Nephron (organoid): Measurements from ENCODE around the gene MAD1L1.
A peak's percentile ranks its signal among the peaks of the same experiment; 100 is the strongest.

Experiments
- H3K27ac Mint-ChIP-seq, 3 experiments: 2 replicates each; pipeline ENCODE4 v1.8.0; 2020; ENCODE audit warnings: mixed read lengths in 3 of 3, mild to moderate bottlenecking in 2 of 3, moderate library complexity in 1 of 3
- H3K27me3 Mint-ChIP-seq: 2 replicates; pipeline ENCODE4 v1.8.0; 2021; ENCODE audit warnings: low read depth, mild to moderate bottlenecking, moderate library complexity, mixed read lengths
- H3K36me3 Mint-ChIP-seq: 2 replicates; pipeline ENCODE4 v1.8.0; 2020; ENCODE audit warnings: low read depth, mixed read lengths
- H3K4me1 Mint-ChIP-seq: 2 replicates; pipeline ENCODE4 v1.8.0; 2020; ENCODE audit warnings: mixed read lengths
- H3K4me3 Mint-ChIP-seq, 3 experiments: 2 replicates each; pipeline ENCODE4 v1.8.0; 2020; ENCODE audit warnings: mild to moderate bottlenecking in 3 of 3, mixed read lengths in 3 of 3, moderate library complexity in 2 of 3
- H3K9me3 Mint-ChIP-seq: 2 replicates; pipeline ENCODE4 v1.8.0; 2020; ENCODE audit warnings: mixed read lengths
- TF ChIP-seq, protein P1 (sequence below), 3 experiments: fragments of 200-600 bp; sonication (generic); IDR thresholded peaks; one replicate each; pipeline ENCODE4 v1.5.0; 2021; ENCODE audit warnings: antibody characterized with exemption in 3 of 3; ENCODE audit not compliant: unreplicated experiment in 3 of 3

MAD1L1 gene

DNA sequence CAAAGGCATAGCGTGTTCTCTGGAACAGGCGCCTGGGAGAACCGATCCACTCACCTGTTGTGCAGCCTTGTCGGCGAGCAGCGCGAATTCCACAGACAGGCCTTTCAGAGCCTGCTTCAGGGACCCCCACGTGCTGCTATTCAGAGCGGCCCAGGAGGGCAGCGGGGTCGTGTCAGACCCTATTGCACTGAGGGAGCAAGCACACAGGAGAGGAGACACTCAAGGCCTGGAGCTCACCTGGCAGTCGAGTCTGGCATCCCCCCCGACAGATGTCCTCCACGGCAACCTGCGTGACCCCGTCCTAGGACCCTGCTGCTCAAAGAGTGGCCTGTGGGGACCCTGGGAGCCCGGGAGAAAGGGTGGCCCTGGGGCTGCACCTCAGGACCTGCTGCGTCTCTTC is 30.4 kb upstream of the MAD1L1 start:
- Mint-ChIP-seq H3K4me1 (peaks cover 9% of the 10 kb centered on the region), H3K27ac (peak overlapping the region in 1 of 3 experiments; percentile 81), H3K27me3 (peaks cover 3% of the 10 kb centered on the region), H3K4me3 (no peak overlapping the region), H3K9me3 (no peaks in the 10 kb centered on the region), H3K36me3 (peaks cover 32% of the 10 kb centered on the region)
- TF ChIP-seq, protein P1, sequence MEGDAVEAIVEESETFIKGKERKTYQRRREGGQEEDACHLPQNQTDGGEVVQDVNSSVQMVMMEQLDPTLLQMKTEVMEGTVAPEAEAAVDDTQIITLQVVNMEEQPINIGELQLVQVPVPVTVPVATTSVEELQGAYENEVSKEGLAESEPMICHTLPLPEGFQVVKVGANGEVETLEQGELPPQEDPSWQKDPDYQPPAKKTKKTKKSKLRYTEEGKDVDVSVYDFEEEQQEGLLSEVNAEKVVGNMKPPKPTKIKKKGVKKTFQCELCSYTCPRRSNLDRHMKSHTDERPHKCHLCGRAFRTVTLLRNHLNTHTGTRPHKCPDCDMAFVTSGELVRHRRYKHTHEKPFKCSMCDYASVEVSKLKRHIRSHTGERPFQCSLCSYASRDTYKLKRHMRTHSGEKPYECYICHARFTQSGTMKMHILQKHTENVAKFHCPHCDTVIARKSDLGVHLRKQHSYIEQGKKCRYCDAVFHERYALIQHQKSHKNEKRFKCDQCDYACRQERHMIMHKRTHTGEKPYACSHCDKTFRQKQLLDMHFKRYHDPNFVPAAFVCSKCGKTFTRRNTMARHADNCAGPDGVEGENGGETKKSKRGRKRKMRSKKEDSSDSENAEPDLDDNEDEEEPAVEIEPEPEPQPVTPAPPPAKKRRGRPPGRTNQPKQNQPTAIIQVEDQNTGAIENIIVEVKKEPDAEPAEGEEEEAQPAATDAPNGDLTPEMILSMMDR (IDR thresholded peaks at IDR 0.05; ENCODE audit: unreplicated experiment in 3 of 3) = no peak

DNA sequence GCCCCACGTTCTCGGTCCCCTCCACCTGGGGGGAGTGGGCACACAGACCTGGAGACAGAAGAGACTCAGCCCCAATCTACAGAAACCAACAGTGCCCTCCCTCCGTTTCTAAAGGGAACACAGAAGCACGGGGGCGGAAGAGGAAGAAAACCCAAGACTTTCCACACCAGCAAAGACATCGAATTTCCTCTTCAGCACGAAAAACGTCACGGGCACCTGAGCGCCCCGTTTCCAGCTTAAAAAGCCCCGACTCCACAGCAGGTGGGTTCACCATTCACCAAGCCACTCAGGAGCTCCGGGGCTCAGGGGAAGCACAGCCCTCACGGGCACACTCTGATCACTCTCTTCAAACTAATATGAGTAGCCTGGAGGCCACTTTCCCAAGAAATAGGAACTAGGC is 28.9 kb upstream of the MAD1L1 start:
- Mint-ChIP-seq H3K9me3 (no peaks in the 10 kb centered on the region), H3K36me3 (peaks cover 31% of the 10 kb centered on the region), H3K4me1 (peaks cover 9% of the 10 kb centered on the region), H3K27ac (no peak overlapping the region), H3K27me3 (peaks cover 3% of the 10 kb centered on the region), H3K4me3 (no peak overlapping the region)
- TF ChIP-seq, protein P1 (IDR thresholded peaks at IDR 0.05; ENCODE audit: unreplicated experiment in 3 of 3) = no peak

DNA sequence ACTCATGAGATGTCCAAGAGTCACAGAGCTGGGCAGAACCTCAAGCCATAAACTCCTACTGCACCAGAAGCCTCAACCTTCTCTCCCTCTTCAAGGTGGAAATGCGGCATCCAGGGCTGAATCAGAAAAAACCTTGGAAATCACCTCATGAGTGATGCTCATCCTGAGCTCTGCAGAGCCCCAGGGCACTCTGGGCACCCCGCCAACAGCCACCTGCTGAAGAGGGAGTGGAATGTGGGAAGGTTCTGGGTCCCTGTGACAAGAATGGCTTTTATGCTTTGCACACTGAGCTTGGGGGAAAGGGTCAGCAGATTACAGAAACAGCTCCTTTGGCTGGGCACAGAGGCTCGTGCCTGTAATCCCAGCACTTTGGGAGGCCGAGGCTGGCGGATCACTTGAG is 28.1 kb upstream of the MAD1L1 start:
- Mint-ChIP-seq H3K4me1 (peaks cover 9% of the 10 kb centered on the region), H3K36me3 (peaks cover 31% of the 10 kb centered on the region), H3K27ac (peak overlapping the region in 1 of 3 experiments; percentile 45), H3K4me3 (no peak overlapping the region), H3K27me3 (peaks cover 3% of the 10 kb centered on the region), H3K9me3 (no peaks in the 10 kb centered on the region)
- TF ChIP-seq, protein P1 (IDR thresholded peaks at IDR 0.05; ENCODE audit: unreplicated experiment in 3 of 3) = no peak

DNA sequence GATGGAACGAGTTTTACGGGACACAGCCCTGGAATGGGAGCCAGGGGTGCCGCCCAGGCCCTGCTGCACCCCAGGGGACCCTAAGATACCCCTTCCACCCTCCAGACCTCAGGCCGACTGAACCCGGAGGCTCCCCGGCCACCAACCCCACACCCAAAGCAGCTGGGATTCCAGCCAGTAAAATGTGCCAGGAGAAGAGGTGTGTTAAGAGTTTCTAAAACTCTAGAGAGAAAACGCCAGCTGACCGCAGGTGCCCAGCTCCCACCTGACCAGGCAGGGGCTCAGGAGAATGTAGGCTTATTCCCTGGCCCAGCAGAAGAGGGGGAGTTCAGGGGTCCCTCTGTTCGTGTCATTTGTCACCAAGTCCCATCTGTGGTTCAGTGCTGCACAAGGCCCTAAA is 26.7 kb upstream of the MAD1L1 start:
- H3K9me3 Mint-ChIP-seq = no peaks in the 10 kb centered on the region
- no peak overlapping the region for H3K4me3 Mint-ChIP-seq
- TF ChIP-seq, protein P1 (IDR thresholded peaks at IDR 0.05; ENCODE audit: unreplicated experiment in 3 of 3) = no peak
- H3K27me3 Mint-ChIP-seq = peaks cover 3% of the 10 kb centered on the region
- H3K36me3 Mint-ChIP-seq = peaks cover 27% of the 10 kb centered on the region
- peaks cover 9% of the 10 kb centered on the region for H3K4me1 Mint-ChIP-seq
- H3K27ac Mint-ChIP-seq = no peak overlapping the region

DNA sequence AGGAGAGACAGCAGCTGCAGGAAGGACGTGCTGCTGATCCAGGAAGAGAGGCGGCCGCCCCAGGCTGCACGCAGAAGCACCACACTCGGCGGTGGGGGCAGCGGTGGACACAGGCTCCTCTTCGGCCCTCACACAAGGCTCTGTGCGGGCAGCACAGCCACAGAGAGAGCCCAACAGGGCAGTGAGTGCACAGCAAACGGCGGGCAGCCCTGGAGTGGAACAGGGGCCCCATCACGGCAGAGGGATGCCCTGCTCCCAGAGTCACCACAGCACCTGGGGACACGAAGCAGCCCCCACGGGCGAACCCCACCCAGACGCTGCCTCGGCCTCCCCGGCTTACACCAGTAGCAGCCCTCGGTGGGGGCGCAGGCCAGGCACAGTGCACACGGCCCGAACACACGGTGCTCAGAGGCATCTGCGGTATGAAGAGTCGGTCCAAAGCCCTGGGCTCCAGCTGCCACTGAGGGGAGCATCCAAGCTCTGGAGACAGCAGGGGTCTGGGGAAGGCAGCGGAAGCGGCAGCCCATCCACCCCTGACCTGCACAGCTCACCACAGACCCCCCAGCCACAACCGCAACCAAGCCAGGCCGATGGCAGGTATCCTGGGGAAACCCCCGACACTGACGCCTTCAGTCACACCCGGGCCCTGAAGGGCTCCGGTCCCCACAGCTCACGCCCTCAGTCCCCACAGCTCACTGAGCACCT is 26.1 kb upstream of the MAD1L1 start:
- peaks cover 4% of the 10 kb centered on the region for H3K4me1 Mint-ChIP-seq
- no peak overlapping the region for H3K27ac Mint-ChIP-seq
- no peaks in the 10 kb centered on the region for H3K9me3 Mint-ChIP-seq
- TF ChIP-seq, protein P1 (IDR thresholded peaks at IDR 0.05; ENCODE audit: unreplicated experiment in 3 of 3) = no peak
- no peak overlapping the region for H3K4me3 Mint-ChIP-seq
- peaks cover 21% of the 10 kb centered on the region for H3K36me3 Mint-ChIP-seq
- H3K27me3 Mint-ChIP-seq = peaks cover 3% of the 10 kb centered on the region

DNA sequence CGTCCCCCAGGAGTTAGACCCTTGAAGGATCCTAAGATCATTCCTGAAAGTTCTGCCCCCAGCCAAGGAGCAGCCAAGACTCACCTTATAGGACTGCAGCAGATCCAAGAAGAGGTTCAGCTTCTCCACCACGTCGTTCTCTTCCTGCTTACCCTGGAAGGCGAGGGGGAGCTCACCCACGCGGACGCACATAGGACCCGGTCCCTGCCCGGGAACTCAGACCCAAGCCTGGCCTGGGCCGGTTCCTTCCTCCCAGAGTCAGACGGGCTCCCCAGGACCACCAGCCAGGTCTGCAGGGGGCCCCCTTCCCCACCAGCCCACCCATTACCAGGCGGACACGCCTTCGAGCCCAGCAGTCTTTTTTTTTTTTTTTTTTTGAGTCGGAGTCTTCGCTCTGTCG is 24.9 kb upstream of the MAD1L1 start:
- peaks cover 3% of the 10 kb centered on the region for H3K27me3 Mint-ChIP-seq

More for the DNA sequence above, 24.9 kb upstream of the MAD1L1 start:
- peaks cover 4% of the 10 kb centered on the region for H3K4me1 Mint-ChIP-seq
- peaks cover 21% of the 10 kb centered on the region for H3K36me3 Mint-ChIP-seq
- TF ChIP-seq, protein P1 (IDR thresholded peaks at IDR 0.05; ENCODE audit: unreplicated experiment in 3 of 3) = no peak
- H3K9me3 Mint-ChIP-seq = no peaks in the 10 kb centered on the region
- no peak overlapping the region for H3K4me3 Mint-ChIP-seq
- no peak overlapping the region for H3K27ac Mint-ChIP-seq
